Inflammatory macrophage (primary cell): ENCODE measurements around the gene LY6G5B.
A peak's percentile ranks its signal among the peaks of the same experiment; 100 is the strongest.

ENCODE experiments used
- DNase-seq, 2 donors: peaks; one replicate each; pipeline ENCODE4 v3.0.0-alpha.2; 2020 to 2022
- total RNA-seq, 18 experiments: gene quantifications; one replicate each; lab custom pipeline; 2026; ENCODE audit warnings: mixed read lengths in 6 of 18, inconsistent platforms in 2 of 18; lab: John Stamatoyannopoulos, UW

The LY6G5B gene, protein sequence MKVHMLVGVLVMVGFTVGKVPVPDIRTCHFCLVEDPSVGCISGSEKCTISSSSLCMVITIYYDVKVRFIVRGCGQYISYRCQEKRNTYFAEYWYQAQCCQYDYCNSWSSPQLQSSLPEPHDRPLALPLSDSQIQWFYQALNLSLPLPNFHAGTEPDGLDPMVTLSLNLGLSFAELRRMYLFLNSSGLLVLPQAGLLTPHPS
- total RNA-seq = 0.37 to 2.0 (median 1.1) reads per million in 18 experiments

GRCh38 chr6:31669676-31670075, at the start of gene LY6G5B:
LY6G5B (plus strand) TSS chr6:31669976; CDS start chr6:31670951, 975 bp downstream.
- DNase-seq = no peak

- peak in 1 of 2 donors; percentile 41 for DNase-seq
Measured at GRCh38 chr6:31620586-31621319, 49.0 kb upstream of the LY6G5B start, which contains the start of gene PRRC2A. PRRC2A (plus strand) TSS chr6:31620715; CDS start chr6:31622790, 2,075 bp downstream.

GRCh38 chr6:31621320-31621939, 48.3 kb upstream of the LY6G5B start:
- DNase-seq = no peak

- no peak for DNase-seq
Measured at GRCh38 chr6:31621991-31622390, 47.8 kb upstream of the LY6G5B start.

DNA sequence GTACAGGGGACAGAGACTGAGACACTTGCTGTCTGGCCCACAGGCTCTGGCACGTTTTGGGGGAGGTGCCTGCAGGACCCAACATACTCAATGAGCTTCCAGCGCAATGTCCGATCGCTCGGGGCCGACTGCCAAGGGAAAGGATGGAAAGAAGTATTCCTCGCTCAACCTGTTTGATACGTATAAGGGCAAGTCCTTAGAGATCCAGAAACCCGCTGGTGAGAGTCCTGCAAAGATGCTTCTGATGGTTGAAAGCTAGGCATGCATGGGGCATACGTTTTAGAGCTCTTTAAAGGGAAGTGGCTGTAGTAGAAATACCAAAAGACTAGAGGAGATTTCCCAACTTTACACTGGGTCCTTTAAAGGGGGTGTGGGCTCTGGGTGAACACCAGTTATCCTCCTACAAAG, 47.1 kb upstream of the LY6G5B start:
- DNase-seq = peak; percentile 57 to 59

DNA sequence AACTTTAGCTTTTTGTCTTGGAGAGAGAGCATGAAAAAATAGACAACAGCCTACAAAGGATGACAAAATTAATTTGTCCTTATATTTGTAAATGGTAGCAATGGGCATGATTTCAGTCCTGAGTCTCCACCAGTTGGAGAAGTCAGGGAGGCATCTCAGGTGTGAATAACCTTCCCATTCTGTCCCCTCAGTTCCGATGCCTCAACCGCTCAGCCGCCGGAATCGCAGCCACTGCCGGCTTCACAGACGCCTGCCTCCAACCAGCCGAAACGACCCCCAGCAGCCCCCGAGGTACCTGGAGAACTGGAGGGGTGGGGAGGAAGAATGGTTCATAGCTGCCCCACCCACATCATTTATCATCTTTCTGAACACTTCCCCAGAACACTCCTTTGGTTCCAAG, 45.7 kb upstream of the LY6G5B start:
- DNase-seq = no peak

DNA sequence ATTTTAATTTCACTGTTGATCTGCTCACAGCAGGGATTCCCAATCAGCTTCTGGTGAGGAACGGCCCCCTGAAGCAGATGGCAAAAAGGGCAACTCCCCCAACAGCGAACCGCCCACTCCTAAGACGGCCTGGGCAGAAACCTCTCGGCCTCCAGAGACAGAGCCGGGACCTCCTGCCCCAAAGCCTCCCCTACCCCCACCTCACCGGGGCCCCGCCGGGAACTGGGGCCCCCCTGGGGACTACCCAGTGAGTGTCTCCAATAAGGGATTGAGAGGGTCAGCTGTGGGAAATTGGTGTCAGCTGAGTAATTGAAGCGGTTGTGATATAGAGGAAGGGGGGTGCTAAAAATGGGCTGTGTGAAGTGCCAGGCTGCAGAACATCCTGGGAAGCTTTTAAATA, 42.8 kb upstream of the LY6G5B start:
- DNase-seq = no peak

GRCh38 chr6:31627690-31628287, 42.0 kb upstream of the LY6G5B start:
- no peak for DNase-seq

GRCh38 chr6:31629014-31629413, 40.8 kb upstream of the LY6G5B start:
- DNase-seq = no peak

DNA sequence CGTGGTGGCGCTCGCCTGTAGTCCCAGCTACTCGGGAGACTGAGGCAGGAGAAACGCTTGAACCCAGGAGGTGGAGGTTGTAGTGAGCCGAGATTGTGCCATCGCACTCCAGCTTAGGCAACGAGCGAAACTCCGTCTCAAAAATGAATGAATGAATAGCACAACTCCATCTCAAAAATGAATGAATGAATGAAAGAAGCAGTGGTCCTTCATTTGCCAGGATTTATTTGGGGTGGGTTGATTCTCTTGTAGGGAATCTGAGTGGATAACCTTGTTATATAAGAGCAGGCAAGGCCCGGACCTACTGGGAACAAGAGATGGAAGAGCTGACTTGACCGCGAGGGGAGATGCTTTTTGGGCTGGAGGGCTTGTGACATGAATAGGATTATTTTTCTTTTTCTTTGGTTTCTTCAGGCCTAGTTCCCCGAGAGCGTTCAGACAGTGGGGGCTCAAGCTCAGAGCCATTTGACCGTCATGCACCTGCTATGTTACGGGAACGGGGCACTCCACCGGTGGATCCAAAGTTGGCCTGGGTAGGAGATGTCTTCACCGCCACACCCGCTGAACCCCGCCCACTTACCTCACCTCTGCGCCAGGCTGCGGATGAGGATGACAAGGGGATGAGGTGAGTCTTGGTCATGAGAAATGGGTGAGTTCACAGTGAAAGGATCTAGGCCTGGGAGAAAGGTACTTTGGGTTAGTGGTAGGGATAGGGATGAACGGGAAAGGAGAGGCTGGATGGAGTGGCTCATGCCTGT, 39.4 kb upstream of the LY6G5B start:
- no peak for DNase-seq

GRCh38 chr6:31631209-31631608, 38.6 kb upstream of the LY6G5B start:
- no peak for DNase-seq

- no peak for DNase-seq
Measured at GRCh38 chr6:31631681-31632278, 38.0 kb upstream of the LY6G5B start.

DNA sequence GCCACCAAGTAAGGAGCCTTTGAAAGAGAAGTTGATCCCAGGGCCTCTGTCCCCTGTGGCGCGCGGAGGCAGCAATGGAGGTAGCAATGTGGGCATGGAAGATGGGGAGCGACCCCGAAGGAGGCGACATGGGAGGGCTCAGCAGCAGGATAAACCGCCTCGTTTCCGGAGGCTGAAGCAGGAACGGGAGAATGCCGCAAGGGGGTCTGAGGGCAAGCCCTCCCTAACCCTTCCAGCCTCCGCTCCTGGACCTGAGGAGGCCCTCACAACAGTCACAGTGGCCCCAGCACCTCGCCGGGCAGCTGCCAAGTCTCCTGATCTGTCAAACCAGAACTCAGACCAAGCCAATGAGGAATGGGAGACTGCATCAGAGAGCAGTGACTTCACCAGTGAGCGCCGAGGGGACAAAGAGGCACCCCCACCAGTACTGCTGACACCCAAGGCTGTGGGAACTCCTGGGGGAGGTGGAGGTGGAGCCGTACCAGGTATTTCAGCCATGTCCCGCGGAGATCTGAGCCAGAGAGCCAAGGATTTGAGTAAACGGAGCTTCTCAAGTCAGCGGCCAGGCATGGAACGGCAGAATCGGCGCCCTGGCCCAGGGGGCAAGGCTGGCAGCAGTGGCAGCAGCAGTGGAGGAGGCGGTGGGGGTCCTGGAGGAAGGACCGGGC, 37.4 kb upstream of the LY6G5B start:
- no peak for DNase-seq

GRCh38 chr6:31633447-31633846, 36.3 kb upstream of the LY6G5B start:
- no peak for DNase-seq

DNA sequence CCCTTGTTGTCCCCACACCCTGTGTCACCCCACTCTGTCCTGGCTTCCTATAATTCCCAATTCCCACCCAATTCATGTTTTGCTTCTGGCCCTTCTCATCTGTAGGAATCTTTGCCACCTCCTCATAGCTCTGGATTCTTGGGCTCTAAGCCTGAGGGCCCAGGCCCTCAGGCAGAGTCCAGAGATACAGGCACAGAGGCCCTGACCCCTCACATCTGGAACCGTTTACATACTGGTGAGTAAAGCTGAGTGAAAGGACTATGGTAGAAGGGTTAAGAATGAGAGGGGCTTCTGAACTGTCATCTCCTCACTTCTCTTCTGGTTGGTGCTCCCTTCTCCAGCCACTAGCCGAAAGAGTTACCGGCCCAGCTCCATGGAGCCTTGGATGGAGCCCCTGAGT, 35.6 kb upstream of the LY6G5B start:
- DNase-seq = no peak

GRCh38 chr6:31634969-31635575, 34.7 kb upstream of the LY6G5B start:
- DNase-seq = no peak

DNA sequence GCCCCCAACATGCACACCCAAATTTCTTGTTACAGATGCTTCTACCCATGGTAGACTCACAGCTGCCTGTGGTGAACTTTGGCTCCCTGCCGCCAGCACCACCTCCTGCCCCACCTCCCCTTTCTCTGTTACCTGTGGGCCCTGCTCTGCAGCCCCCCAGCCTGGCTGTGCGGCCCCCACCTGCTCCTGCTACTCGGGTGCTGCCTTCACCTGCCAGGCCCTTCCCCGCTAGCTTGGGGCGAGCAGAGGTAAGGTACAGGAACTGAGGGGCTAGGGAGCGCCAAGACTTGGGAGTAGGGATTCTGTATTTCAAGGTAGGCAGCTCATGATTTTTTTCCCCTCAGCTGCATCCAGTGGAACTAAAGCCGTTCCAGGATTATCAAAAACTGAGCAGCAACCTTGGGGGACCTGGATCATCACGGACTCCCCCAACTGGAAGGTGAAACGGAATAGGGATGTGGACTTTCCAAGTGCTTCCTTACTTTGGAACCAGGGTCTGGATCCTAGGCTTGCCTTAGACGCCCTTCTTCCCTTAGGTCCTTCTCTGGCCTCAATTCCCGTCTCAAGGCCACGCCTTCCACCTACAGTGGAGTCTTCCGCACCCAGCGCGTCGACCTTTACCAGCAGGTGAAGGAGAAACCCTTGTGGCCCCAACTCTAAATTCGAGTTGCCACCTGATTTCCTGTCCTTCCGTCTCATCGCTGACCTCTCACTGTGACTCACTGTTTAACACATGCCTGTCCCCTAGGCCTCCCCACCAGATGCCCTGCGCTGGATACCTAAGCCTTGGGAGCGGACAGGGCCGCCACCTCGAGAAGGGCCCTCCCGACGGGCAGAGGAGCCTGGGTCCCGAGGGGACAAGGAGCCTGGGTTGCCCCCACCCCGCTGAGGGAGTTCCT, 32.8 kb upstream of the LY6G5B start:
- no peak for DNase-seq

- no peak for DNase-seq
Measured at GRCh38 chr6:31639043-31639442, 30.7 kb upstream of the LY6G5B start.

DNA sequence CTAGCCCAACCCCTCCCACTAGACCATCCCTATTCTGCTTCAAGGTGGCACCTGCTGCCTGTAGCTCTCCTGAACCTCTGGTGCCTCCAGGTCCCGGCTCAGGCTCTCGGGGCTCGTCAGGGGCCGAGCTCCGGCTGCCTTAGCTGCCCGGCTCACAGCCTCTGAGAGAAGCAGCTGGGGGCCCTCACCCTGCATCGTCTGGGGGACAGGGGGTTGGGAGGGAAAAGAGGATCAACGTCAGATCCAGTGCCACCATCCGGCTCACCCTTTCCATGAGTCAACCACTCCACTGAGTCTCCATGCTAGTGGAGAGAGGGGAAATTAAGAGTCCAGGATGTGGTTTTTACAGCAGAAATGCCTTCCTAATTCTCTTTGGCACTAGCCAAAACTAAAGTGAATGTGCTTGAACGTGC, 30.3 kb upstream of the LY6G5B start:
- DNase-seq = no peak

DNA sequence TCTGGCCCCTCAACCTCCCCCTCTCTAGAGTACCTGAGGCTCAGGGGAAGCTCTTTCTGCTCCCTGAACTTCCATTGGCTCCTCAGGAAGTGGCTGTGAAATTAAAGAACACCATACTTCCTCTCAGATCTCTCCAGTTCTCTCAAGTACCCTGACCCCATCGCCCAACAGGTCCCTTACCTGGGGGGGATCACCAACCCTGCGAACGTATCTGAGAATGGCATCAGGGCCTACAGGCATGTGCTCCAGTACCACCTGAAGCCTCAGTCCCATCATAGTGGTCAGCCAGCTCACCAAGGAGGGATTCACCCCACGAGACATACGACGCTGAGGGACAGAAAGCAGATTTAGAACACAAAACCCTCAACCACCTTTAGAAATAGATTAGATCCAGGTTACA, 29.2 kb upstream of the LY6G5B start:
- DNase-seq = no peak
